ENCODE measurements around the gene GBP1.
"Not testable (repeated sequence)": the region's sequence is repeated elsewhere in the genome, so short reads cannot be mapped to it uniquely, and the experiment has no call there.

The GBP1 gene

DNA sequence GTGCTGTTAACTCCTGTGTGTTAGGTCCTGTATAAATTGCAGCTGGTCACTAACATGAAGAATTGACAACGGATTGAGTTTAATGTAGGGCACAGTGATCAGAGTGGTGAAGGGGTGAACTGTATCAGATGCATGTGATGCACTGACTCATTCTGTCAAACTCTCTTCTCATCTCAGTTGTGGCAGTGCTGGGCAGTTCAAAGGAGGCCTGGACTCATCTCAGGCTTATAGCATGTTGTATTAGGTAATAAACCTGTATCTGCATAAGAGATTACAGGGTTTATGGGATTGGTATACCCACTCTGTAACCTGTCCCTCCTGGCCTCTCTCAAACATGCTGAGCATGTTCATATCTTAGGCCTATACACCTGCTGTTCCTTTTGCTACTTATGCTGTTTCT lies 29.9 kb downstream of the GBP1 start:
- DNase-seq = no peak
- no peak overlapping the region for H2AK5ac ChIP-seq (ENCODE audit: low read length, severe bottlenecking)
- 79% methylated on average over 1 of the region's 1 CpG for WGBS

DNA sequence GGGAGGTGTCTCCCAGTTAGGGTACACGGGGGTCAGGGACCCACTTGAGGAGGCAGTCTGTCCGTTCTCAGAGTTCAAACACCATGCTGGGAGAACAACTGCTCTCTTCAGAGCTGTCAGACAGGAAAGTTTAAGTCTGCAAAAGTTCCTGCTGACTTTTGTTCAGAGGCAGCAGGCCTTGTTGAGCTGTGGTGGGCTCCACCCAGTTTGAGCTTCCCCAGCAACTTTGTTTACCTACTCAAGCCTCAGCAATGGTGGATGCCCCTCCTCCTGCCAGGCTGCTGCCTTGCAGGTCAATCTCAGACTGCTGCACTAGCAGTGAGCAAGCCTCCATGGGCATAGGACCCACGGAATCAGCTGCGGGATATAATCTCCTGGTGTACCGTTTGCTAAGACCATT lies 31.0 kb downstream of the GBP1 start:
- H3K4me1 ChIP-seq (ENCODE audit: control insufficient read depth, insufficient read depth, low read depth, low read length); H3K23ac ChIP-seq (ENCODE audit: low read length in 2 of 2); H2AFZ ChIP-seq (ENCODE audit: low read depth, low read length); H3K4ac ChIP-seq (ENCODE audit: low read depth in 1 of 2, low read length in 2 of 2); H3K27ac ChIP-seq (ENCODE audit: low read length, poor library complexity, severe bottlenecking); H2BK120ac ChIP-seq (ENCODE audit: low read depth, low read length); H3K9me3 ChIP-seq (ENCODE audit: control insufficient read depth, low read length); H2AK5ac ChIP-seq (ENCODE audit: low read length, severe bottlenecking); DNase-seq; H3K9ac ChIP-seq (ENCODE audit: low read length); H4K8ac ChIP-seq (ENCODE audit: low read length); H2BK15ac ChIP-seq (ENCODE audit: low read depth, poor library complexity, severe bottlenecking); H3K36me3 ChIP-seq (ENCODE audit: control insufficient read depth in 1 of 2, insufficient read depth in 2 of 2, low read depth in 1 of 2, low read length in 2 of 2); H3K79me1 ChIP-seq (replicated peaks; ENCODE audit: low read length, poor library complexity, severe bottlenecking); H2BK12ac ChIP-seq (ENCODE audit: low read length in 2 of 2); H3K4me3 ChIP-seq (ENCODE audit: insufficient read depth in 1 of 2, low read depth in 1 of 2, low read length in 2 of 2); H2BK5ac ChIP-seq (ENCODE audit: low read depth, low read length, poor library complexity, severe bottlenecking); H3K14ac ChIP-seq (ENCODE audit: low read length in 2 of 2); H3K18ac ChIP-seq (ENCODE audit: low read depth in 1 of 2, low read length in 2 of 2); H3K27me3 ChIP-seq (ENCODE audit: control insufficient read depth in 1 of 2, insufficient read depth in 1 of 2, low read length in 2 of 2); H3K4me2 ChIP-seq (ENCODE audit: low read length, poor library complexity, severe bottlenecking); H4K91ac ChIP-seq (ENCODE audit: low read length): not testable (repeated sequence)
- WGBS = 91% methylated on average over 5 of the region's 5 CpGs

More for the DNA sequence above, 29.9 kb downstream of the GBP1 start:
- Histone ChIP-seq H3K4ac (ENCODE audit: low read depth in 1 of 2, low read length in 2 of 2) (no peak overlapping the region), H3K23ac (ENCODE audit: low read length in 2 of 2) (no peak overlapping the region), H3K4me2 (ENCODE audit: low read length, poor library complexity, severe bottlenecking) (no peak overlapping the region), H4K8ac (ENCODE audit: low read length) (no peak overlapping the region), H2AFZ (ENCODE audit: low read depth, low read length) (no peak overlapping the region), H3K14ac (ENCODE audit: low read length in 2 of 2) (no peak overlapping the region), H3K9ac (ENCODE audit: low read length) (no peak overlapping the region), H2BK15ac (ENCODE audit: low read depth, poor library complexity, severe bottlenecking) (no peak overlapping the region), H3K4me1 (ENCODE audit: control insufficient read depth, insufficient read depth, low read depth, low read length) (no peaks in the 10 kb centered on the region), H3K9me3 (ENCODE audit: control insufficient read depth, low read length) (no peaks in the 10 kb centered on the region), H3K36me3 (ENCODE audit: control insufficient read depth in 1 of 2, insufficient read depth in 2 of 2, low read depth in 1 of 2, low read length in 2 of 2) (no peaks in the 10 kb centered on the region), H2BK5ac (ENCODE audit: low read depth, low read length, poor library complexity, severe bottlenecking) (no peak overlapping the region), H2BK12ac (ENCODE audit: low read length in 2 of 2) (no peak overlapping the region), H3K27ac (ENCODE audit: low read length, poor library complexity, severe bottlenecking) (no peak overlapping the region), H3K27me3 (ENCODE audit: control insufficient read depth in 1 of 2, insufficient read depth in 1 of 2, low read length in 2 of 2) (no peaks in the 10 kb centered on the region), H4K91ac (ENCODE audit: low read length) (no peak overlapping the region), H3K18ac (ENCODE audit: low read depth in 1 of 2, low read length in 2 of 2) (no peak overlapping the region), H3K4me3 (ENCODE audit: insufficient read depth in 1 of 2, low read depth in 1 of 2, low read length in 2 of 2) (no peak overlapping the region), H2BK120ac (ENCODE audit: low read depth, low read length) (no peak overlapping the region), H3K79me1 (replicated peaks; ENCODE audit: low read length, poor library complexity, severe bottlenecking) (no peaks in the 10 kb centered on the region)

DNA sequence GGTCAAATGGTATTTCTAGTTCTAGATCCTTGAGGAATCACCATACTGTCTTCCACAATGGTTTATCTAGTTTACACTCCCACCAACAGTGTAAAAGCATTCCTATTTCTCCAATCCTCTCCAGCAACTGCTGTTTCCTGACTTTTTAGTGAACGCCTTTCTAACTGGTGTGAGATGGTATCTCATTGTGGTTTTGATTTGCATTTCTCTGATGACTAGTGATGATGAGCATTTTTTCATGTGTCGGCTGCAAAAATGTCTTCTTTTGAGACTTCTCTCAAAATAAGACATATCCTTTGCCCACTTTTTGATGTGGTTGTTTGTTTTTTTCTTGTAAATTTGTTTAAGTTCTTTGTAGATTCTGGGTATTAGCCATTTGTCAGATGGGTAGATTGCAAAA lies 36.0 kb downstream of the GBP1 start:
- DNase-seq; H2BK12ac ChIP-seq (ENCODE audit: low read length in 2 of 2); H3K4ac ChIP-seq (ENCODE audit: low read depth in 1 of 2, low read length in 2 of 2); H3K14ac ChIP-seq (ENCODE audit: low read length in 2 of 2); H3K4me1 ChIP-seq (ENCODE audit: control insufficient read depth, insufficient read depth, low read depth, low read length); H2BK15ac ChIP-seq (ENCODE audit: low read depth, poor library complexity, severe bottlenecking); H3K79me1 ChIP-seq (replicated peaks; ENCODE audit: low read length, poor library complexity, severe bottlenecking); H2AK5ac ChIP-seq (ENCODE audit: low read length, severe bottlenecking); H4K8ac ChIP-seq (ENCODE audit: low read length); H3K4me3 ChIP-seq (ENCODE audit: insufficient read depth in 1 of 2, low read depth in 1 of 2, low read length in 2 of 2); H3K36me3 ChIP-seq (ENCODE audit: control insufficient read depth in 1 of 2, insufficient read depth in 2 of 2, low read depth in 1 of 2, low read length in 2 of 2); H4K91ac ChIP-seq (ENCODE audit: low read length); H2BK120ac ChIP-seq (ENCODE audit: low read depth, low read length); H3K18ac ChIP-seq (ENCODE audit: low read depth in 1 of 2, low read length in 2 of 2); H2AFZ ChIP-seq (ENCODE audit: low read depth, low read length); H3K9ac ChIP-seq (ENCODE audit: low read length); H2BK5ac ChIP-seq (ENCODE audit: low read depth, low read length, poor library complexity, severe bottlenecking); H3K4me2 ChIP-seq (ENCODE audit: low read length, poor library complexity, severe bottlenecking); H3K27me3 ChIP-seq (ENCODE audit: control insufficient read depth in 1 of 2, insufficient read depth in 1 of 2, low read length in 2 of 2); H3K23ac ChIP-seq (ENCODE audit: low read length in 2 of 2); H3K9me3 ChIP-seq (ENCODE audit: control insufficient read depth, low read length); H3K27ac ChIP-seq (ENCODE audit: low read length, poor library complexity, severe bottlenecking): not testable (repeated sequence)
- 89% methylated on average over 2 of the region's 2 CpGs for WGBS

DNA sequence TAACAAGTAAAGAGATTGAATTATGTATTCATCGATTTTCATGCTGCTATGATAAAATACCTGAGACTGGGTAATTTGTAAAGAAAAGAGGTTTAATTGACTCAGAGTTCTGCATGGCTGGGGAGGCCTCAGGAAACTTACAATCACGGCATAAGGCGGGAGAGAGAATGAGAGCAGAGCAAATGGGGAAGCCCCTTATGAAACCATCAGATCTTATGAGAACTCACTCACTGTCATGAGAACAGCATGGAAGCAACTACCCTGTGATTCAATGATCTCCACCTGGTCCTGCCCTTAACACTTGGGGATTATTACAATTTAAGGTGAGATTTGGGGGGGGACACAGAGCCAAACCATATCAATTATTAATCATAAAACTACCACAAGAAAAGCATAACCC lies 39.1 kb downstream of the GBP1 start:
- H3K14ac ChIP-seq (ENCODE audit: low read length in 2 of 2) = no peak overlapping the region
- no peak overlapping the region for H4K91ac ChIP-seq (ENCODE audit: low read length)
- H3K27ac ChIP-seq (ENCODE audit: low read length, poor library complexity, severe bottlenecking) = no peak overlapping the region
- H3K4me2 ChIP-seq (ENCODE audit: low read length, poor library complexity, severe bottlenecking) = no peak overlapping the region
- H4K8ac ChIP-seq (ENCODE audit: low read length) = no peak overlapping the region
- no peak overlapping the region for H3K18ac ChIP-seq (ENCODE audit: low read depth in 1 of 2, low read length in 2 of 2)
- no peak overlapping the region for H3K9ac ChIP-seq (ENCODE audit: low read length)
- H3K27me3 ChIP-seq (ENCODE audit: control insufficient read depth in 1 of 2, insufficient read depth in 1 of 2, low read length in 2 of 2) = no peaks in the 10 kb centered on the region
- no peak for DNase-seq
- H2BK15ac ChIP-seq (ENCODE audit: low read depth, poor library complexity, severe bottlenecking) = no peak overlapping the region
- 98% methylated on average over 3 of the region's 3 CpGs for WGBS
- H3K9me3 ChIP-seq (ENCODE audit: control insufficient read depth, low read length) = no peaks in the 10 kb centered on the region
- H3K79me1 ChIP-seq (replicated peaks; ENCODE audit: low read length, poor library complexity, severe bottlenecking) = no peaks in the 10 kb centered on the region
- H3K36me3 ChIP-seq (ENCODE audit: control insufficient read depth in 1 of 2, insufficient read depth in 2 of 2, low read depth in 1 of 2, low read length in 2 of 2) = no peaks in the 10 kb centered on the region
- no peak overlapping the region for H3K4me3 ChIP-seq (ENCODE audit: insufficient read depth in 1 of 2, low read depth in 1 of 2, low read length in 2 of 2)
- H3K4me1 ChIP-seq (ENCODE audit: control insufficient read depth, insufficient read depth, low read depth, low read length) = peaks cover 2% of the 10 kb centered on the region
- no peak overlapping the region for H3K23ac ChIP-seq (ENCODE audit: low read length in 2 of 2)
- H2BK120ac ChIP-seq (ENCODE audit: low read depth, low read length) = no peak overlapping the region
- H2BK12ac ChIP-seq (ENCODE audit: low read length in 2 of 2) = no peak overlapping the region
- no peak overlapping the region for H2BK5ac ChIP-seq (ENCODE audit: low read depth, low read length, poor library complexity, severe bottlenecking)
- no peak overlapping the region for H2AK5ac ChIP-seq (ENCODE audit: low read length, severe bottlenecking)
- no peak overlapping the region for H3K4ac ChIP-seq (ENCODE audit: low read depth in 1 of 2, low read length in 2 of 2)
- H2AFZ ChIP-seq (ENCODE audit: low read depth, low read length) = no peak overlapping the region

Data from mesenchymal stem cell (in vitro differentiated cells and primary cell).